PFSK-1 (cell line): Measurements from ENCODE around the gene IL1RL1.

Experiments
- FOXP2 ChIP-seq: optimal IDR thresholded peaks from 2 replicates; pipeline ENCODE3; 2011; ENCODE audit warnings: borderline replicate concordance, control low read depth, inconsistent platforms; ENCODE audit not compliant: insufficient read depth; ENCODE audit errors: extremely low read length, extremely low read depth
- POLR2AphosphoS5 ChIP-seq: IDR thresholded peaks from 2 replicates; pipeline ENCODE4 v1.6.1; 2012; ENCODE audit warnings: low read depth, mild to moderate bottlenecking, control low read depth, low read length, moderate library complexity
- REST ChIP-seq, 2 experiments: IDR thresholded peaks; 2 replicates each; pipeline versions ENCODE4 v1.6.1 to v1.8.0; 2011 to 2012; ENCODE audit warnings: low read depth in 2 of 2, low read length in 2 of 2, control low read depth in 1 of 2, inconsistent platforms in 1 of 2, mild to moderate bottlenecking in 1 of 2, moderate library complexity in 1 of 2; ENCODE audit not compliant: insufficient read depth in 1 of 2
- SIN3A ChIP-seq: IDR thresholded peaks from 2 replicates; pipeline ENCODE4 v1.6.1; 2012; ENCODE audit warnings: mild to moderate bottlenecking, low read length, moderate library complexity, borderline replicate concordance; ENCODE audit not compliant: insufficient read depth
- TAF1 ChIP-seq: IDR thresholded peaks from 2 replicates; pipeline ENCODE4 v1.6.1; 2012; ENCODE audit warnings: low read length, control low read depth, borderline replicate concordance; ENCODE audit not compliant: insufficient read depth

- no peak for TF ChIP-seq TAF1
- TF ChIP-seq REST (IDR thresholded peaks at IDR 0.05; ENCODE audit: insufficient read depth in 1 of 2, low read depth in 2 of 2, low read length in 2 of 2), result no peak
- TF ChIP-seq POLR2AphosphoS5, result no peak
- no peak for TF ChIP-seq SIN3A
- no peak for TF ChIP-seq FOXP2
Measured at GRCh38 chr2:102291319-102292075, 19.9 kb upstream of the IL1RL1 start.
